K562 (cell line): ENCODE measurements around the gene LCP2.

ENCODE experiments used
- CBX3 ChIP-seq, 2 experiments: IDR thresholded peaks; 1 replicate in 1 of 2; 2 replicates in 1 of 2; pipeline ENCODE4 v1.6.1; 2012; ENCODE audit warnings: inconsistent platforms in 2 of 2, low read length in 2 of 2, borderline replicate concordance in 1 of 2, control low read depth in 1 of 2
- ZBTB1 ChIP-seq: sonication (generic); formaldehyde crosslinking; IDR thresholded peaks from 2 replicates; pipeline ENCODE4 v1.8.1; 2023; ENCODE audit warnings: missing genetic modification reagents, low read depth, mild to moderate bottlenecking, borderline replicate concordance
- TF ChIP-seq, protein P1 (sequence below), 3 experiments: IDR thresholded peaks in 2 of 3; conservative IDR thresholded peaks in 1 of 3; 2 replicates each; pipeline ENCODE4 v1.5.1; 2011 to 2012; ENCODE audit warnings: low read length in 3 of 3, mild to moderate bottlenecking in 3 of 3, control low read depth in 2 of 3, improper control_type of control experiment in 1 of 3, inconsistent platforms in 1 of 3, low read depth in 1 of 3, mixed read lengths in 1 of 3, moderate library complexity in 1 of 3; ENCODE audit not compliant: insufficient read depth in 2 of 3
- TF ChIP-seq, protein P2 (sequence below): fragments of 450-650 bp; formaldehyde crosslinking; IDR thresholded peaks from 2 replicates; pipeline ENCODE4 v1.4.0; 2022; ENCODE audit warnings: missing genetic modification characterization

DNA sequence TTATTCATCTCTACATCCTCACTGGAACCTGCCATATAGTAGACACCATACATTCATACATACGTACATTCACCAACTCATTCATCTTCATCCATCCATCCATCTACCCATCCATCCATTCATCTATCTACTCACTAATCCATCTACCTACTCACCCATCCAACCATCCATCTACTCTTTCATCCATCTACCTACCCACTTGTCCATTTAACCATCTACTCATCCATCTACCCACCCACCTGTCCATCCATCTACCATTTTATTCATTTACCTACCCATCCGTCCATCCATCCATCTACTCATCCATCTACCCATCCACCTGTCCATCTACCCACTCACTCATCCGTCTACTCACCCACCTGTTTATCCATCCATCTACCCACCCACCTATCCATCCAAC lies 31.9 kb upstream of the LCP2 start:
- TF ChIP-seq, protein P1, sequence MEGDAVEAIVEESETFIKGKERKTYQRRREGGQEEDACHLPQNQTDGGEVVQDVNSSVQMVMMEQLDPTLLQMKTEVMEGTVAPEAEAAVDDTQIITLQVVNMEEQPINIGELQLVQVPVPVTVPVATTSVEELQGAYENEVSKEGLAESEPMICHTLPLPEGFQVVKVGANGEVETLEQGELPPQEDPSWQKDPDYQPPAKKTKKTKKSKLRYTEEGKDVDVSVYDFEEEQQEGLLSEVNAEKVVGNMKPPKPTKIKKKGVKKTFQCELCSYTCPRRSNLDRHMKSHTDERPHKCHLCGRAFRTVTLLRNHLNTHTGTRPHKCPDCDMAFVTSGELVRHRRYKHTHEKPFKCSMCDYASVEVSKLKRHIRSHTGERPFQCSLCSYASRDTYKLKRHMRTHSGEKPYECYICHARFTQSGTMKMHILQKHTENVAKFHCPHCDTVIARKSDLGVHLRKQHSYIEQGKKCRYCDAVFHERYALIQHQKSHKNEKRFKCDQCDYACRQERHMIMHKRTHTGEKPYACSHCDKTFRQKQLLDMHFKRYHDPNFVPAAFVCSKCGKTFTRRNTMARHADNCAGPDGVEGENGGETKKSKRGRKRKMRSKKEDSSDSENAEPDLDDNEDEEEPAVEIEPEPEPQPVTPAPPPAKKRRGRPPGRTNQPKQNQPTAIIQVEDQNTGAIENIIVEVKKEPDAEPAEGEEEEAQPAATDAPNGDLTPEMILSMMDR (IDR thresholded peaks at IDR 0.05 in 2 of 3, conservative IDR thresholded peaks at IDR 0.05 in 1 of 3; ENCODE audit: insufficient read depth in 2 of 3, low read depth in 1 of 3, low read length in 3 of 3), result no peak
- TF ChIP-seq, protein P2, sequence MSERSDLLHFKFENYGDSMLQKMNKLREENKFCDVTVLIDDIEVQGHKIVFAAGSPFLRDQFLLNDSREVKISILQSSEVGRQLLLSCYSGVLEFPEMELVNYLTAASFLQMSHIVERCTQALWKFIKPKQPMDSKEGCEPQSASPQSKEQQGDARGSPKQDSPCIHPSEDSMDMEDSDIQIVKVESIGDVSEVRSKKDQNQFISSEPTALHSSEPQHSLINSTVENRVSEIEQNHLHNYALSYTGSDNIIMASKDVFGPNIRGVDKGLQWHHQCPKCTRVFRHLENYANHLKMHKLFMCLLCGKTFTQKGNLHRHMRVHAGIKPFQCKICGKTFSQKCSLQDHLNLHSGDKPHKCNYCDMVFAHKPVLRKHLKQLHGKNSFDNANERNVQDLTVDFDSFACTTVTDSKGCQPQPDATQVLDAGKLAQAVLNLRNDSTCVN, result 0 out of 2 replicates have a peak, but pooled peaks have one; percentile 55
- TF ChIP-seq ZBTB1 (CRISPR knock-in tag) (no peak), CBX3 (IDR thresholded peaks at IDR 0.05; ENCODE audit: borderline replicate concordance in 1 of 2, low read length in 2 of 2) (no peak)
